Dedifferentiated amniotic fluid mesenchymal stem cell (primary cell): ENCODE measurements around the gene CD300H.
A peak's percentile ranks its signal among the peaks of the same experiment; 100 is the strongest.

Experiments used
- DNase-seq: peaks from one replicate; pipeline ENCODE4 v3.0.0-alpha.2; 2016; ENCODE audit errors: extremely low spot score

Gene CD300H

GRCh38 chr17:74567397-74567796 lies at the start of gene CD300H:
Gene CD300H, minus strand, starts transcription at chr17:74567509.
- no peak for DNase-seq

GRCh38 chr17:74616696-74617095 lies 49.4 kb upstream of the CD300H start:
- no peak for DNase-seq

GRCh38 chr17:74612046-74612445 lies 44.7 kb upstream of the CD300H start:
- DNase-seq, result no peak

GRCh38 chr17:74610108-74610507 lies 42.8 kb upstream of the CD300H start:
- no peak for DNase-seq

- no peak for DNase-seq
Measured at GRCh38 chr17:74608511-74608910, 41.2 kb upstream of the CD300H start.

GRCh38 chr17:74607221-74607620 lies 39.9 kb upstream of the CD300H start:
- no peak for DNase-seq

- no peak for DNase-seq
Measured at GRCh38 chr17:74606050-74606449, 38.7 kb upstream of the CD300H start.

- peak; percentile 74 for DNase-seq
Measured at GRCh38 chr17:74605361-74605760, 38.1 kb upstream of the CD300H start.

GRCh38 chr17:74604761-74605160 lies 37.5 kb upstream of the CD300H start:
- no peak for DNase-seq

- no peak for DNase-seq
Measured at GRCh38 chr17:74604200-74604599, 36.9 kb upstream of the CD300H start.

GRCh38 chr17:74603746-74604145 lies 36.4 kb upstream of the CD300H start:
- DNase-seq, result no peak

- no peak for DNase-seq
Measured at GRCh38 chr17:74603037-74603635, 35.8 kb upstream of the CD300H start.

GRCh38 chr17:74601944-74602572 lies 34.7 kb upstream of the CD300H start:
- no peak for DNase-seq

- no peak for DNase-seq
Measured at GRCh38 chr17:74599448-74599939, 32.2 kb upstream of the CD300H start.

- no peak for DNase-seq
Measured at GRCh38 chr17:74599023-74599399, 31.7 kb upstream of the CD300H start.

- DNase-seq, result no peak
Measured at GRCh38 chr17:74598346-74599022, 31.2 kb upstream of the CD300H start.

- DNase-seq, result no peak
Measured at GRCh38 chr17:74597069-74597790, 29.9 kb upstream of the CD300H start.

- no peak for DNase-seq
Measured at GRCh38 chr17:74595037-74595750, 27.9 kb upstream of the CD300H start.

GRCh38 chr17:74592087-74592990 lies 25.0 kb upstream of the CD300H start, which contains the start of gene CD300LD:
Gene CD300LD, minus strand, starts transcription at chr17:74592283. Its CDS starts 81 bp downstream, at chr17:74592202.
- no peak for DNase-seq

- DNase-seq, result no peak
Measured at GRCh38 chr17:74591503-74591902, 24.2 kb upstream of the CD300H start.

GRCh38 chr17:74585711-74586110 lies 18.4 kb upstream of the CD300H start:
- DNase-seq, result no peak
